ENCODE measurements around the gene ATF5.
"Not testable (repeated sequence)": the region's sequence is repeated elsewhere in the genome, so short reads cannot be mapped to it uniquely, and the experiment has no call there.

ATF5 gene

GRCh38 chr19:49949742-49950589 is 21.0 kb downstream of the ATF5 start:
- DNase-seq, result no peak

- DNase-seq, result no peak
Measured at GRCh38 chr19:49950590-49950948, 21.6 kb downstream of the ATF5 start.

GRCh38 chr19:49950956-49951526 is 22.0 kb downstream of the ATF5 start:
- DNase-seq, result no peak

- DNase-seq, result no peak
Measured at GRCh38 chr19:49951806-49952478, 22.9 kb downstream of the ATF5 start.

GRCh38 chr19:49952479-49952836 is 23.5 kb downstream of the ATF5 start:
- DNase-seq, result no peak

- no peak for DNase-seq
Measured at GRCh38 chr19:49952906-49953305, 23.9 kb downstream of the ATF5 start.

- DNase-seq, result no peak
Measured at GRCh38 chr19:49953416-49953815, 24.4 kb downstream of the ATF5 start.

GRCh38 chr19:49954092-49954829 is 25.3 kb downstream of the ATF5 start:
- no peak for DNase-seq

- DNase-seq, result no peak
Measured at GRCh38 chr19:49954933-49955332, 25.9 kb downstream of the ATF5 start.

GRCh38 chr19:49956115-49956495 is 27.1 kb downstream of the ATF5 start:
- DNase-seq, result no peak

GRCh38 chr19:49957262-49957915 is 28.4 kb downstream of the ATF5 start:
- DNase-seq, result no peak

GRCh38 chr19:49958144-49958543 is 29.1 kb downstream of the ATF5 start:
- not testable (repeated sequence) for DNase-seq

GRCh38 chr19:49958596-49958995 is 29.6 kb downstream of the ATF5 start:
- DNase-seq, result not testable (repeated sequence)

GRCh38 chr19:49959892-49960291 is 30.9 kb downstream of the ATF5 start:
- DNase-seq, result not testable (repeated sequence)

- DNase-seq, result not testable (repeated sequence)
Measured at GRCh38 chr19:49960980-49961379, 32.0 kb downstream of the ATF5 start, which contains the start of gene SIGLEC11. Gene SIGLEC11, minus strand, starts transcription at chr19:49961172. Its CDS starts 91 bp downstream, at chr19:49961081.

GRCh38 chr19:49968279-49968922 is 39.4 kb downstream of the ATF5 start:
- DNase-seq, result no peak

- not testable (repeated sequence) for DNase-seq
Measured at GRCh38 chr19:49969355-49969754, 40.4 kb downstream of the ATF5 start.

GRCh38 chr19:49971991-49972411 is 43.0 kb downstream of the ATF5 start:
- no peak for DNase-seq

GRCh38 chr19:49972841-49973240 is 43.8 kb downstream of the ATF5 start:
- DNase-seq, result no peak

GRCh38 chr19:49973987-49974386 is 45.0 kb downstream of the ATF5 start:
- no peak for DNase-seq

- DNase-seq, result no peak
Measured at GRCh38 chr19:49975051-49975450, 46.0 kb downstream of the ATF5 start.

GRCh38 chr19:49976496-49976895 is 47.5 kb downstream of the ATF5 start:
- no peak for DNase-seq

Measured in activated gamma-delta T cell (primary cell).